ENCODE data around the gene DDX17. TPM values are rescaled to one million over a fixed set of nuclear protein-coding genes. Genes with fewer than 3 reads are reported as not detected.

The DDX17 gene
- total and polyA plus RNA-seq, 2 experiments from 2014 or later = 88.0 to 603 TPM

DNA sequence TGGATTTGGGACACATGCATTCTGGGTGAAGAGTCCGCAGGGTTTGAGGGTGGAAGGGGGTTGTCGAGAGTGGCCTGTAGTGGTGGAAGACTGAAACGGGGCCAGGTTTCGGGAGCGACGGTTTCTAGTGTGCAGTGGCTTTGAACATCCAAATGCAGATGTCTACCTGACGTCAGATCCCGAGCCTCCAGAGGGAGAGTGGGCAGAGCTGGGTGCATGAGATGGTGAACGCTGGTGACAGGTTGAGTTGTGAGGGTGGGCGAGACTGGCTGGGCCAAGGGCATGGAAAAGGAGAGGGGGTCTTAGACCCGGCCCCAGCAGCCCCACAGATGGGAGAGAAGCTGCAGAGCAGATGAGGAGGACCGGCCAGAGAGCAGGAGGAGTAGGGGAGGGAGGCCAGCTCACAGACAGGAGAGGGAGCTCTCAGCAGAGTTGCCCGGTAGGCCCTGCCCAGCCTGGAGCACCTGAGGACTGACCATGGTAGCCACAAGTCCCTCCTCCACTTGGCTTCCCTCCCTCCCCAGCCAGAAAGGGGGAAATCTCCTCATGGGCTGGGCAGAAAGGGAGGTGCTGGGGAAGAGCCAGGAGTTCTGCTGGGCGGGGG is 65.3 kb downstream of the DDX17 start:
- peaks cover 5% of the 10 kb centered on the region; the same call in 2 of the 3 replicates for H3K4me1 Mint-ChIP-seq
- H3K4me3 Mint-ChIP-seq = no peak overlapping the region
- no peaks in the 10 kb centered on the region for H3K36me3 ChIP-seq (ENCODE audit: insufficient read depth)
- H3K4me2 ChIP-seq = no peak overlapping the region
- H3K79me2 ChIP-seq (replicated peaks; ENCODE audit: insufficient read depth) = no peaks in the 10 kb centered on the region
- no peak overlapping the region for H3K27ac ChIP-seq (ENCODE audit: low read depth)
- TF ChIP-seq, protein P1, sequence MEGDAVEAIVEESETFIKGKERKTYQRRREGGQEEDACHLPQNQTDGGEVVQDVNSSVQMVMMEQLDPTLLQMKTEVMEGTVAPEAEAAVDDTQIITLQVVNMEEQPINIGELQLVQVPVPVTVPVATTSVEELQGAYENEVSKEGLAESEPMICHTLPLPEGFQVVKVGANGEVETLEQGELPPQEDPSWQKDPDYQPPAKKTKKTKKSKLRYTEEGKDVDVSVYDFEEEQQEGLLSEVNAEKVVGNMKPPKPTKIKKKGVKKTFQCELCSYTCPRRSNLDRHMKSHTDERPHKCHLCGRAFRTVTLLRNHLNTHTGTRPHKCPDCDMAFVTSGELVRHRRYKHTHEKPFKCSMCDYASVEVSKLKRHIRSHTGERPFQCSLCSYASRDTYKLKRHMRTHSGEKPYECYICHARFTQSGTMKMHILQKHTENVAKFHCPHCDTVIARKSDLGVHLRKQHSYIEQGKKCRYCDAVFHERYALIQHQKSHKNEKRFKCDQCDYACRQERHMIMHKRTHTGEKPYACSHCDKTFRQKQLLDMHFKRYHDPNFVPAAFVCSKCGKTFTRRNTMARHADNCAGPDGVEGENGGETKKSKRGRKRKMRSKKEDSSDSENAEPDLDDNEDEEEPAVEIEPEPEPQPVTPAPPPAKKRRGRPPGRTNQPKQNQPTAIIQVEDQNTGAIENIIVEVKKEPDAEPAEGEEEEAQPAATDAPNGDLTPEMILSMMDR (conservative IDR thresholded peaks at IDR 0.05; ENCODE audit: low read depth in 2 of 2) = peak in 1 of 2 experiments; percentile 22; a peak in 2 of 4 replicates
- TF ChIP-seq POLR2AphosphoS5 (IDR thresholded peaks at IDR 0.05; ENCODE audit: low read depth) (no peak), NANOG (IDR thresholded peaks at IDR 0.05; ENCODE audit: borderline replicate concordance) (no peak)
- no peaks in the 10 kb centered on the region for H3F3A ChIP-seq (replicated peaks; ENCODE audit: low read depth)
- H3K4me3 ChIP-seq = no peak overlapping the region
- H3K27me3 Mint-ChIP-seq (ENCODE audit: insufficient read depth, low read depth, poor library complexity) = peaks cover 12% of the 10 kb centered on the region
- no peaks in the 10 kb centered on the region for H3K4me1 ChIP-seq (ENCODE audit: insufficient read depth)
- no peak overlapping the region for H2AFZ ChIP-seq
- no peaks in the 10 kb centered on the region; the same call in 2 of the 3 replicates for H3K9me3 Mint-ChIP-seq
- ATAC-seq (peak; percentile 51), DNase-seq (ENCODE audit: low spot score) (no peak)
- no peaks in the 10 kb centered on the region for H3K9me2 ChIP-seq (ENCODE audit: insufficient read depth)
- no peaks in the 10 kb centered on the region for H3K36me3 Mint-ChIP-seq (ENCODE audit: low read depth)
- no peak overlapping the region for H3K27ac Mint-ChIP-seq
- H3K27me3 ChIP-seq (ENCODE audit: insufficient read depth) = no peaks in the 10 kb centered on the region
- H4K20me1 ChIP-seq (replicated peaks; ENCODE audit: insufficient read depth) = no peaks in the 10 kb centered on the region

DNA sequence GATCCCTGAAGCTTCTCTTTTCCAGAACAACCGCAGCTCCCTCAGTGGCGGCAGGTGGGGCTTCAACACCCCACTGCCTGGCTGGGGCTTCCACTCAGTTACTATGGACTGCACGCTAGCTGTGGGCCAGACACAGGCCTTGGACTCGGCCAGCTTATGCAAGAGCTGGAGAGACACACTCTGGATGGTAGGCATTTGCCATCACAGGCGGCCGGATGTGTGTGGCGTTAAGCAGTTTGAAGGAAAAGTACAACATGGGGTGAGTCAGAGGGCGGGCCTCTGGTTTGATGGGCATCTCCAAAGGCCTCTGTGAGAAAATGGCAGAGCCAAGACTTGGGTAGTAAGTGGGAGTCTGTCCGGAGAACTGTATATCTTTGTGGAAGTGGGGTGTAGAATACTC is 68.7 kb downstream of the DDX17 start:
- Histone ChIP-seq H3K9me2 (ENCODE audit: insufficient read depth) (no peaks in the 10 kb centered on the region), H3K36me3 (ENCODE audit: insufficient read depth) (no peaks in the 10 kb centered on the region), H3K27me3 (ENCODE audit: insufficient read depth) (no peaks in the 10 kb centered on the region), H3K79me2 (replicated peaks; ENCODE audit: insufficient read depth) (no peaks in the 10 kb centered on the region), H3K4me2 (no peak overlapping the region), H3K4me3 (no peak overlapping the region), H3F3A (replicated peaks; ENCODE audit: low read depth) (no peaks in the 10 kb centered on the region), H3K27ac (ENCODE audit: low read depth) (no peak overlapping the region), H4K20me1 (replicated peaks; ENCODE audit: insufficient read depth) (no peaks in the 10 kb centered on the region), H3K4me1 (ENCODE audit: insufficient read depth) (no peaks in the 10 kb centered on the region), H2AFZ (0 out of 2 replicates have a peak overlapping the region, but pooled peaks have one; percentile 5)
- no peaks in the 10 kb centered on the region for H3K9me3 Mint-ChIP-seq
- peaks cover 12% of the 10 kb centered on the region for H3K27me3 Mint-ChIP-seq (ENCODE audit: insufficient read depth, low read depth, poor library complexity)
- H3K36me3 Mint-ChIP-seq (ENCODE audit: low read depth) = no peaks in the 10 kb centered on the region
- no peak overlapping the region for H3K4me3 Mint-ChIP-seq
- DNase-seq (ENCODE audit: low spot score) (no peak), ATAC-seq (no peak)
- H3K4me1 Mint-ChIP-seq = no peaks in the 10 kb centered on the region; the same call in 1 of the 3 replicates
- H3K27ac Mint-ChIP-seq = no peak overlapping the region
- TF ChIP-seq, protein P1 (conservative IDR thresholded peaks at IDR 0.05; ENCODE audit: low read depth in 2 of 2) = no peak
- TF ChIP-seq, protein P2, sequence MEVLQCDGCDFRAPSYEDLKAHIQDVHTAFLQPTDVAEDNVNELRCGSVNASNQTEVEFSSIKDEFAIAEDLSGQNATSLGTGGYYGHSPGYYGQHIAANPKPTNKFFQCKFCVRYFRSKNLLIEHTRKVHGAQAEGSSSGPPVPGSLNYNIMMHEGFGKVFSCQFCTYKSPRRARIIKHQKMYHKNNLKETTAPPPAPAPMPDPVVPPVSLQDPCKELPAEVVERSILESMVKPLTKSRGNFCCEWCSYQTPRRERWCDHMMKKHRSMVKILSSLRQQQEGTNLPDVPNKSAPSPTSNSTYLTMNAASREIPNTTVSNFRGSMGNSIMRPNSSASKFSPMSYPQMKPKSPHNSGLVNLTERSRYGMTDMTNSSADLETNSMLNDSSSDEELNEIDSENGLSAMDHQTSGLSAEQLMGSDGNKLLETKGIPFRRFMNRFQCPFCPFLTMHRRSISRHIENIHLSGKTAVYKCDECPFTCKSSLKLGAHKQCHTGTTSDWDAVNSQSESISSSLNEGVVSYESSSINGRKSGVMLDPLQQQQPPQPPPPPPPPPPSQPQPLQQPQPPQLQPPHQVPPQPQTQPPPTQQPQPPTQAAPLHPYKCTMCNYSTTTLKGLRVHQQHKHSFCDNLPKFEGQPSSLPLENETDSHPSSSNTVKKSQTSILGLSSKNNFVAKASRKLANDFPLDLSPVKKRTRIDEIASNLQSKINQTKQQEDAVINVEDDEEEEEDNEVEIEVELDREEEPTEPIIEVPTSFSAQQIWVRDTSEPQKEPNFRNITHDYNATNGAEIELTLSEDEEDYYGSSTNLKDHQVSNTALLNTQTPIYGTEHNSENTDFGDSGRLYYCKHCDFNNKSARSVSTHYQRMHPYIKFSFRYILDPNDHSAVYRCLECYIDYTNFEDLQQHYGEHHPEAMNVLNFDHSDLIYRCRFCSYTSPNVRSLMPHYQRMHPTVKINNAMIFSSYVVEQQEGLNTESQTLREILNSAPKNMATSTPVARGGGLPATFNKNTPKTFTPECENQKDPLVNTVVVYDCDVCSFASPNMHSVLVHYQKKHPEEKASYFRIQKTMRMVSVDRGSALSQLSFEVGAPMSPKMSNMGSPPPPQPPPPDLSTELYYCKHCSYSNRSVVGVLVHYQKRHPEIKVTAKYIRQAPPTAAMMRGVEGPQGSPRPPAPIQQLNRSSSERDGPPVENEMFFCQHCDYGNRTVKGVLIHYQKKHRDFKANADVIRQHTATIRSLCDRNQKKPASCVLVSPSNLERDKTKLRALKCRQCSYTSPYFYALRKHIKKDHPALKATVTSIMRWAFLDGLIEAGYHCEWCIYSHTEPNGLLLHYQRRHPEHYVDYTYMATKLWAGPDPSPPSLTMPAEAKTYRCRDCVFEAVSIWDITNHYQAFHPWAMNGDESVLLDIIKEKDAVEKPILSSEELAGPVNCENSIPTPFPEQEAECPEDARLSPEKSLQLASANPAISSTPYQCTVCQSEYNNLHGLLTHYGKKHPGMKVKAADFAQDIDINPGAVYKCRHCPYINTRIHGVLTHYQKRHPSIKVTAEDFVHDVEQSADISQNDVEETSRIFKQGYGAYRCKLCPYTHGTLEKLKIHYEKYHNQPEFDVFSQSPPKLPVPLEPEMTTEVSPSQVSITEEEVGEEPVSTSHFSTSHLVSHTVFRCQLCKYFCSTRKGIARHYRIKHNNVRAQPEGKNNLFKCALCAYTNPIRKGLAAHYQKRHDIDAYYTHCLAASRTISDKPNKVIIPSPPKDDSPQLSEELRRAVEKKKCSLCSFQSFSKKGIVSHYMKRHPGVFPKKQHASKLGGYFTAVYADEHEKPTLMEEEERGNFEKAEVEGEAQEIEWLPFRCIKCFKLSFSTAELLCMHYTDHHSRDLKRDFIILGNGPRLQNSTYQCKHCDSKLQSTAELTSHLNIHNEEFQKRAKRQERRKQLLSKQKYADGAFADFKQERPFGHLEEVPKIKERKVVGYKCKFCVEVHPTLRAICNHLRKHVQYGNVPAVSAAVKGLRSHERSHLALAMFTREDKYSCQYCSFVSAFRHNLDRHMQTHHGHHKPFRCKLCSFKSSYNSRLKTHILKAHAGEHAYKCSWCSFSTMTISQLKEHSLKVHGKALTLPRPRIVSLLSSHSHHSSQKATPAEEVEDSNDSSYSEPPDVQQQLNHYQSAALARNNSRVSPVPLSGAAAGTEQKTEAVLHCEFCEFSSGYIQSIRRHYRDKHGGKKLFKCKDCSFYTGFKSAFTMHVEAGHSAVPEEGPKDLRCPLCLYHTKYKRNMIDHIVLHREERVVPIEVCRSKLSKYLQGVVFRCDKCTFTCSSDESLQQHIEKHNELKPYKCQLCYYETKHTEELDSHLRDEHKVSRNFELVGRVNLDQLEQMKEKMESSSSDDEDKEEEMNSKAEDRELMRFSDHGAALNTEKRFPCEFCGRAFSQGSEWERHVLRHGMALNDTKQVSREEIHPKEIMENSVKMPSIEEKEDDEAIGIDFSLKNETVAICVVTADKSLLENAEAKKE (CRISPR knock-in tag; IDR thresholded peaks at IDR 0.05) = no peak
- TF ChIP-seq, protein P3, sequence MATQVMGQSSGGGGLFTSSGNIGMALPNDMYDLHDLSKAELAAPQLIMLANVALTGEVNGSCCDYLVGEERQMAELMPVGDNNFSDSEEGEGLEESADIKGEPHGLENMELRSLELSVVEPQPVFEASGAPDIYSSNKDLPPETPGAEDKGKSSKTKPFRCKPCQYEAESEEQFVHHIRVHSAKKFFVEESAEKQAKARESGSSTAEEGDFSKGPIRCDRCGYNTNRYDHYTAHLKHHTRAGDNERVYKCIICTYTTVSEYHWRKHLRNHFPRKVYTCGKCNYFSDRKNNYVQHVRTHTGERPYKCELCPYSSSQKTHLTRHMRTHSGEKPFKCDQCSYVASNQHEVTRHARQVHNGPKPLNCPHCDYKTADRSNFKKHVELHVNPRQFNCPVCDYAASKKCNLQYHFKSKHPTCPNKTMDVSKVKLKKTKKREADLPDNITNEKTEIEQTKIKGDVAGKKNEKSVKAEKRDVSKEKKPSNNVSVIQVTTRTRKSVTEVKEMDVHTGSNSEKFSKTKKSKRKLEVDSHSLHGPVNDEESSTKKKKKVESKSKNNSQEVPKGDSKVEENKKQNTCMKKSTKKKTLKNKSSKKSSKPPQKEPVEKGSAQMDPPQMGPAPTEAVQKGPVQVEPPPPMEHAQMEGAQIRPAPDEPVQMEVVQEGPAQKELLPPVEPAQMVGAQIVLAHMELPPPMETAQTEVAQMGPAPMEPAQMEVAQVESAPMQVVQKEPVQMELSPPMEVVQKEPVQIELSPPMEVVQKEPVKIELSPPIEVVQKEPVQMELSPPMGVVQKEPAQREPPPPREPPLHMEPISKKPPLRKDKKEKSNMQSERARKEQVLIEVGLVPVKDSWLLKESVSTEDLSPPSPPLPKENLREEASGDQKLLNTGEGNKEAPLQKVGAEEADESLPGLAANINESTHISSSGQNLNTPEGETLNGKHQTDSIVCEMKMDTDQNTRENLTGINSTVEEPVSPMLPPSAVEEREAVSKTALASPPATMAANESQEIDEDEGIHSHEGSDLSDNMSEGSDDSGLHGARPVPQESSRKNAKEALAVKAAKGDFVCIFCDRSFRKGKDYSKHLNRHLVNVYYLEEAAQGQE (IDR thresholded peaks at IDR 0.05; ENCODE audit: unreplicated experiment) = no peak
- TF ChIP-seq CREB1 (CRISPR knock-in tag; IDR thresholded peaks at IDR 0.05; ENCODE audit: low read depth) = no peak
- no peak for TF ChIP-seq POLR2AphosphoS5 (IDR thresholded peaks at IDR 0.05; ENCODE audit: low read depth)

Data from GM23338 (cell line).